OCI-LY1 (cell line): ENCODE results near the gene GOLGA1.
A peak's percentile ranks its signal among the peaks of the same experiment; 100 is the strongest.

Experiments
- H2AFZ ChIP-seq: fragments of 200-600 bp; sonication (generic), shearing (Covaris generic); 2 replicates; pipeline ENCODE4 v1.6.0; 2014; ENCODE audit warnings: antibody characterized with exemption, mild to moderate bottlenecking, low read length
- H3F3A ChIP-seq: fragments of 200-600 bp; sonication (generic), shearing (Covaris generic); 2 replicates; pipeline ENCODE4 v1.6.0; 2014; ENCODE audit warnings: mild to moderate bottlenecking, antibody characterized with exemption, low read length, moderate library complexity; ENCODE audit not compliant: insufficient read depth
- H3K27ac ChIP-seq: fragments of 200-600 bp; sonication (generic); 2 replicates; pipeline ENCODE4 v1.5.1; 2014; ENCODE audit warnings: low read length, mixed run types, mild to moderate bottlenecking, low read depth; ENCODE audit not compliant: poor library complexity, severe bottlenecking
- H3K27me3 ChIP-seq: fragments of 200-600 bp; sonication (generic); 2 replicates; pipeline ENCODE4 v1.6.0; 2014; ENCODE audit warnings: antibody characterized with exemption, mild to moderate bottlenecking, low read length, moderate library complexity; ENCODE audit not compliant: insufficient read depth
- H3K36me3 ChIP-seq: fragments of 200-600 bp; sonication (generic); 2 replicates; pipeline ENCODE4 v1.6.1; 2014; ENCODE audit warnings: mild to moderate bottlenecking, antibody characterized with exemption, low read length, moderate library complexity, mixed read lengths; ENCODE audit not compliant: insufficient read depth
- H3K4me1 ChIP-seq: fragments of 200-600 bp; sonication (generic); 2 replicates; pipeline ENCODE4 v1.5.1; 2014; ENCODE audit warnings: mild to moderate bottlenecking, low read length, moderate library complexity; ENCODE audit not compliant: insufficient read depth, severe bottlenecking
- H3K4me2 ChIP-seq: fragments of 200-600 bp; sonication (generic), shearing (Covaris generic); 2 replicates; pipeline ENCODE4 v1.6.1; 2014; ENCODE audit warnings: low read length
- H3K4me3 ChIP-seq: fragments of 200-600 bp; sonication (generic); 2 replicates; pipeline ENCODE4 v1.5.1; 2014; ENCODE audit warnings: low read length, low read depth, mild to moderate bottlenecking, mixed read lengths; ENCODE audit not compliant: poor library complexity, severe bottlenecking
- H3K79me2 ChIP-seq: fragments of 200-600 bp; shearing (Covaris generic); 2 replicates; pipeline ENCODE4 v1.6.1; 2016; ENCODE audit warnings: mixed run types, low read length, mixed read lengths; ENCODE audit not compliant: insufficient read depth
- H3K9ac ChIP-seq: fragments of 200-600 bp; sonication (generic), shearing (Covaris generic); 2 replicates; pipeline ENCODE4 v1.6.1; 2014; ENCODE audit warnings: mild to moderate bottlenecking, low read length, mixed read lengths
- H3K9me2 ChIP-seq: fragments of 200-600 bp; sonication (generic), shearing (Covaris generic); 2 replicates; pipeline ENCODE4 v1.6.1; 2014; ENCODE audit warnings: low read depth, mild to moderate bottlenecking, low read length, mixed read lengths
- H3K9me3 ChIP-seq: fragments of 200-600 bp; shearing (Covaris generic); 2 replicates; pipeline ENCODE4 v1.6.1; 2014; ENCODE audit warnings: low read length, mixed read lengths
- H4K20me1 ChIP-seq: fragments of 200-600 bp; sonication (generic), shearing (Covaris generic); 2 replicates; pipeline ENCODE4 v1.6.0; 2016; ENCODE audit warnings: mild to moderate bottlenecking, low read length; ENCODE audit not compliant: insufficient read depth
- CTCF ChIP-seq: fragments of 200-600 bp; sonication (generic), shearing (Covaris generic); IDR thresholded peaks from 2 replicates; pipeline ENCODE4 v1.5.1; 2017; ENCODE audit warnings: mild to moderate bottlenecking, antibody characterized with exemption, low read length, moderate library complexity, mixed read lengths
- EZH2 ChIP-seq: fragments of 200-600 bp; sonication (generic), shearing (Covaris generic); IDR thresholded peaks from 2 replicates; pipeline ENCODE4 v1.8.0; 2017; ENCODE audit warnings: borderline replicate concordance, mixed run types, mild to moderate bottlenecking, antibody characterized with exemption, low read length, moderate library complexity, mixed read lengths

Gene GOLGA1

GRCh38 chr9:124882231-124882630 is 58.7 kb downstream of the GOLGA1 start:
- TF ChIP-seq EZH2: no peak
- no peak for TF ChIP-seq CTCF
- no peak overlapping the region for H3K9ac ChIP-seq
- H3K4me3 ChIP-seq: no peak overlapping the region
- no peak overlapping the region for H3K4me2 ChIP-seq
- peaks cover 69% of the 10 kb centered on the region for H3K36me3 ChIP-seq
- H3K9me2 ChIP-seq: no peaks in the 10 kb centered on the region
- no peaks in the 10 kb centered on the region for H3F3A ChIP-seq
- H3K9me3 ChIP-seq: no peaks in the 10 kb centered on the region
- H3K27ac ChIP-seq: no peak overlapping the region
- peaks cover 17% of the 10 kb centered on the region for H3K4me1 ChIP-seq
- no peaks in the 10 kb centered on the region for H3K27me3 ChIP-seq
- H4K20me1 ChIP-seq: no peaks in the 10 kb centered on the region
- no peak overlapping the region for H2AFZ ChIP-seq
- H3K79me2 ChIP-seq: no peaks in the 10 kb centered on the region

- Histone ChIP-seq H3K36me3 (peaks cover 70% of the 10 kb centered on the region), H3K4me2 (peak overlapping the region; percentile 21; the same call in 1 of the 2 replicates), H3K9ac (no peak overlapping the region; the same call in 1 of the 2 replicates)
Observed at GRCh38 chr9:124881138-124881743, 59.6 kb downstream of the GOLGA1 start.

GRCh38 chr9:124880501-124880900 is 60.4 kb downstream of the GOLGA1 start:
- Histone ChIP-seq H3K4me3 (no peak overlapping the region), H4K20me1 (no peaks in the 10 kb centered on the region), H3K4me2 (peak overlapping the region; percentile 21; the same call in 1 of the 2 replicates), H3K9me3 (no peaks in the 10 kb centered on the region), H3K9me2 (no peaks in the 10 kb centered on the region), H3K36me3 (peaks cover 69% of the 10 kb centered on the region), H3F3A (no peaks in the 10 kb centered on the region), H3K27ac (peak overlapping the region; percentile 69), H3K9ac (no peak overlapping the region; the same call in 1 of the 2 replicates), H3K27me3 (no peaks in the 10 kb centered on the region), H3K79me2 (no peaks in the 10 kb centered on the region), H3K4me1 (peaks cover 17% of the 10 kb centered on the region), H2AFZ (no peak overlapping the region)
- TF ChIP-seq CTCF (no peak), EZH2 (no peak)

More at GRCh38 chr9:124881138-124881743, 59.6 kb downstream of the GOLGA1 start:
- Histone ChIP-seq H3K79me2 (no peaks in the 10 kb centered on the region), H3K4me3 (no peak overlapping the region), H4K20me1 (no peaks in the 10 kb centered on the region), H2AFZ (no peak overlapping the region), H3F3A (no peaks in the 10 kb centered on the region), H3K9me2 (no peaks in the 10 kb centered on the region), H3K9me3 (no peaks in the 10 kb centered on the region), H3K27me3 (no peaks in the 10 kb centered on the region), H3K4me1 (peaks cover 17% of the 10 kb centered on the region), H3K27ac (peak overlapping the region; percentile 69)
- TF ChIP-seq EZH2 (no peak), CTCF (no peak)
